ENCODE results near the gene XPR1. TPM values are rescaled to one million over a fixed set of nuclear protein-coding genes. Genes with fewer than 3 reads are reported as not detected.

XPR1 gene
- total RNA-seq, 1 experiment from 2014 or later, result 31.9 TPM

DNA sequence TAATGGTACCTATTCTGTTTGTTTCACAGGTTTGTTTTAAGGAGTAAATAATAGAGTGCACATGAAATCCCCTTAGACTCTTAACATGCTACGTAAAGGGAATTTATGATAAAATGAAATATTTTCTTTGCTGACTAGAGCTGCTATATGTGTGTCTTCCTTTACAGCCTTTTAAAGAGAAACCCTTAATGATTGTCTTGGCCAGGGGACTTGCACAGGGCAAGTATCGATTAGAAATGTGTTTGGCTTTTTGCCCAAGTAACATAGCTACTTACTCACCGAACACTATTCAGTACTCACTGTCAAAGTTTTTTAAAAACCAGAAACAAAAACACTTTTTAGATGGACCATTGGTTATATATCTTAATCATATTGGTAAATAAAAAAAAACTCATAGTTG, 209.6 kb downstream of the XPR1 start:
- no peak for DNase-seq (ENCODE audit: low read depth)

DNA sequence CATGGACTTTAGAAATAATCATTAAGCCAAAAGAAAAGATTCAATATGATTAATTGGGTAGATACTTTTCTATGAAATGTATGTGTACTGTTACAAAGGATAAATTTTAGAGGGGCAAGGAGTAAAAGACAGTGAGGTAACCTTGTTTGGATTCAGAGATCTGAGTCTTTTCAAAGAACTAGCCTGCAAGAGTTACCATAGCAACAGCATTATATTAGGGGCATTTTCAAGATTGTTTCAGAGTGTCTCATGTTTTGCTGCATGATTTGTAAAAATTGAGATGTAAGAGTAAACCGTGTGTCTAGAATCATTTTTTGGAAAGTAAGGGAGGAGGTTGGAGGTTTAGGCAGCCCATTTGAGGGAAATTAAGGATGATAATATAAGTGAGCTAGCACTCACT, 210.2 kb downstream of the XPR1 start:
- DNase-seq (ENCODE audit: low read depth), result peak; percentile 57

DNA sequence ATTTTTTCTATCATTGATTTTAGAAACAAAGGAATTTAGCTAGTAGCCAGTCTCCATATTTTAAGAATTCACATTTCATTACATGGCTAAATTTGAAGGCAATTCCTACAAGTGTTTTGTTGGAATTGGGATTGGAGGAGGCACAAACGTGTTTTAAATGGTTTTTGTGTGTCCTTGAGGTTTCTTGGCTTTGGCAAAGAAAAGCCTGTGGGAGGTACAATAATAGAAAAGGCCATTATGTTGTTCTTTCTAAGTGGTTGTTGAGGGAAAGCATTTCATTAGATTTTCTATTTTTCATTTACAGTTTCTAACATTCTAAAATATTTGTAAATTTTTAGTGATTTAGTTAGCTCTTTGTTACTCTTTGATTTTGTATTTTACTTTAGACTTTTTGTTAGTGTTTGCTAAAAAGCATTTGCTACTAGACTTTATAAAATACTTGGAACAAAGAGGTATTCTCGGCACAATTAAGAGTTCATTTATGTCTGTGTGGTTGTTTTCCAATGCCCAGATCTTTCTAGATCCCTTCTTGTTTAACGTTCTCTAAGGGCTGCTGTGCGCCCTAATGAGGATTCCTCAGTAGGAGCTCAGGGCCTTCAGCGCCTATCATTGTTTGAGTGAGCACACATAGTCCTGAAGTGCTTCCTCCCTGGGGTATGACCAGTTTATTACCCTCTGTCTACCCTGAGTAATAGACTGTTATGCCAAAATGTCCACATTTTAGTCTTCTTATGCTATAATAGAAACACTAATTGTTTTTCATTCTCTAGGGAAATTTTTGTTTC, 210.9 kb downstream of the XPR1 start:
- no peak for DNase-seq (ENCODE audit: low read depth)

- DNase-seq (ENCODE audit: low read depth), result no peak
Measured at GRCh38 chr1:180845352-180845751, 213.5 kb downstream of the XPR1 start.

GRCh38 chr1:180848191-180848590, 216.4 kb downstream of the XPR1 start:
- no peak for DNase-seq (ENCODE audit: low read depth)

DNA sequence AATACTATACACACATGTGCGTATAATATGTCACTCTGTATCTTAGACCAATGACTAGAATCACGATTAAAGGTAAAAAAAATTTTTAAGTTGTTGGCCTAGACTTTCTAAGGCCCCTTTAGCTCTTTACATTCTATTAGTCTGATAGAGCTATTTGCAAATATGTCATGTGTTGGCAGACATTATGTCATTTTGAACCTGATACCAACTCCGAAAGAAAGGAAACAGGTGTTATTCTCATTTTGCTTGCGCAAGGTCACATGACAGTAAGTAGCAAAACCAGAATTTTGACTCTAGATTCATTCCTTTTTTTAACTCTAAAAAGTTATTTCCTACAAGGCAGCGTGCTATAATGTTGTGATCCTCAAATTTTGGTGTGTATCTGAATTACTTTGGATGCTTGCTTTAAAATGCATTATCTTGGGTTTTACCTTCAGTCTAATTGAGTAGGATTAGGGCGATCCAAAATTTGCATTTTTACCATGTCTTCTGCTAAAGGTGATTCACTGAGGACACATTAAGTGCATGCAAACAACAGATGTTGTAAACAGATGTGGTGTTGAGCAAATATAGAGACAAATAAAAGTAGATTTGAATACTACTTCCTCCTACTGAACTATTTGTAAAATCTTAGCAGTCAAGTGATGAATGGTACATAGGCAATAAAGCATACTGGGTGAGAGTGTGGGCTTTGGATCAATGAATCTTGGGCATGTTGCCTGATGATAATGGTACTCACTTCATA, 217.4 kb downstream of the XPR1 start:
- DNase-seq (ENCODE audit: low read depth), result no peak

GRCh38 chr1:180851995-180852887, 220.4 kb downstream of the XPR1 start:
- DNase-seq (ENCODE audit: low read depth), result no peak

DNA sequence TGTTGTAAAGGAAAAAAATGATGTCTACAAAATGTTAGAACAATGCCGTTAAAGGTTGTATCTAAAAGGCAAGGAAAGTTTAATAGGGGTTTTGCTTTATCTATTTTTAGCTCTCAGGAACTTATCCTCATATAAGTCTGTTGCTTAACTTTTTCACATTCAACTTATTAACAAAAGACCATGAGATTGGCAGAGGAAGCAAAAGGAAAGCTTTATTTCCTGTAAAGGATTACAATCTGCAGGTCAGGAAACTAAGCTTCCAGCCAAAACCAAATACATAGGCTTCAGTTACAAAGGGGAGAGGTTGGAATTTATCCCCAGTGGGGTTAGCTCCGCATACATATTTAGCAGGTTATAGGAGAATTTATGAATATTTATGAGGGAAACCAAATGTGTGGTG, 222.2 kb downstream of the XPR1 start:
- no peak for DNase-seq (ENCODE audit: low read depth)

DNA sequence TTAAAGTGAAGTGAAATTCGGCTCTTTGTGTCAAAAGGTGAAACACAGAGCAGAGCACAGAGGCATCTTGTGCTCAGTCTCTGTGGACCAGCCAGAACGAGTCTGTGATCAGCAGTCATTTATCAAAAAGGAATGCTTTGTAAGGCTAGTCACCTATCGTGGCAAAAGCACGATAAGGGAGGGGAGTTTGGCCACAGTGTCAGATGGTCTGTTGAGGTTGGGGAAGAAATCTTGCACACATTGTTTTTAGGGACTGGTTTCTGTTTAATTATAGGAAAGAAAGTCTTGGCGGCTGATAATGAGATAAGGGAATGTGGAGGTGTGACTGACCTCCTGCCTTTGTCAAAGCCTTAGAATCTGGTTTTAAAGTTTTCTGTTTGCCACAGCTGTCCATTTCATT, 222.6 kb downstream of the XPR1 start:
- no peak for DNase-seq (ENCODE audit: low read depth)

DNA sequence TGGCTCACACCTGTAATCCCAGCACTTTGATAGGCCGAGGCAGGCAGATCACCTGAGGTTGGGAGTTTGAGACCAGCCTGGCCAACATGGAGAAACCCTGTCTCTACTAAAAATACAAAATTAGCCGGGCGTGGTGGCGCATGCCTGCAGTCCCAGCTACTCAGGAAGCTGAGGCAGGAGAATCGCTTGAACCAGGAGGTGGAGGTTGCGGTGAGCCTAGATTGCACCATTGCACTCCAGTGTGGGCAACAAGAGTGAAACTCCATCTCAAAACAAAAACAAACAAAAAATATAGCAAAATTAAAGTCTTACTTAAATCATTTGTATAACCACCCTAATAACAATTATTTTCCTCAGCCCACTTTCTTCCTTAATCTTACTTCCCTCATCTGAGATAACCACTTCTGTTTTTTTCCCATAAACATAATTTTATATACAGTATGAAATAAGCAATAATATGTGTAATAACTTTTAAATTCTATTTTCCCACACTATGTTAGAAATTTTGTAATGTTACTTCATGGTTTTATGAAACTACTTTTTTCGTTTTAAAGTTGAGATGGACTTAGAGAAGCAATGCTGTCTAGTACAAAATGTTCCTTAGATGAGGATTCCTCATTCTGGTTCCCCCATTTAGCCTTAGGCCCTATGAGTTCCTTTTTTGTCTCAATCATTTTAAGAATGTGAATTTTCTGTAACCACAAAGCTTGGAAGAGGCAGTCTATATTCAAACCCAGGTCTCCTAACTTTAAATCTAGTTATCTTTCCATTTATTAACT, 226.3 kb downstream of the XPR1 start:
- DNase-seq (ENCODE audit: low read depth), result peak; percentile 32

DNA sequence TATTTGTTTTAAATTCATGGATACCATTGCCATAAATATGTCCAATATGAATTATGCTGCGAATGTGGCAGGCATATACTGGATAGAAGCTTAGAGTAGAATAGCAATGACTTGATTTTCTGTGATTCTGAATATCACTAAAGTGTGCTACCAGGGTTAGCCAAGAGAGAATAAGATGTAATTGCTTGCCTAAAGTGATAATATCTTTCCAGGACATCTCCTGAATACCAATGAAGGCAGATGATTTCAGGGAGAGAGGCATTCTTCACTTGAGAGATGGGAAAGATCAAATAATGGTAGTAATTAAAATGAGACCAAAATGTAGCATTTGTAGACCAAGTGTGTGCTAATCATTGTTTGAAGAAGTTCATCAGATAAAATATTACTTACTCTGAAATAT, 227.5 kb downstream of the XPR1 start:
- no peak for DNase-seq (ENCODE audit: low read depth)

- DNase-seq (ENCODE audit: low read depth), result no peak
Measured at GRCh38 chr1:180860535-180860934, 228.7 kb downstream of the XPR1 start.

GRCh38 chr1:180862305-180862704, 230.5 kb downstream of the XPR1 start:
- DNase-seq (ENCODE audit: low read depth), result no peak

DNA sequence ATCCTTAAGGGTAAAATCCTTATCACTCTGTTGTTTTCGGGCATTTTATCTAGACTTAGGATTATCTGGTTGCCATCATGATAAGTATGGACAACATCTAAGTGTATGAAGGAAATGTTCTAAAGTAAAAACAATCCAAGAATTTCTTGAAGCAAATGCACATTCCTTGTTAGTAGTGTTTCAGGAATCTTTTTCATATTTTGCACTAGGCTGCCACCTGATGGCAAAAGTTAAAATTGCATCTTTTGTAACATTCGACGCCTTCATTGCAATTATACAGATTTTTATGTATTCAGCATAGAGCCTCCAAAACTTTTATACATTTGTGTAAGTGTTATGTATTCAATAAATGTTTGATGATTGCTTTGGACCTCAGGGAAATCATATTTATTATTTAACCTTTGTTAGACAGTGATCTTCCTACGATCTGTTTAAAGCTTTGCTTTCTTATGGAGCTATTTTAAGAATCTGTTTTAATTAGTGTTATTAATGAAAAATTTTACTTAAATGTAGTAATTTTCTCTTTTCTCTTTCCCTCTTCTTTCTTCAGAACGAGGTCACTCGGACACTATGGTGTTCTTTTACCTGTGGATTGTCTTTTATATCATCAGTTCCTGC, 231.4 kb downstream of the XPR1 start:
- peak; percentile 64 for DNase-seq (ENCODE audit: low read depth)

DNA sequence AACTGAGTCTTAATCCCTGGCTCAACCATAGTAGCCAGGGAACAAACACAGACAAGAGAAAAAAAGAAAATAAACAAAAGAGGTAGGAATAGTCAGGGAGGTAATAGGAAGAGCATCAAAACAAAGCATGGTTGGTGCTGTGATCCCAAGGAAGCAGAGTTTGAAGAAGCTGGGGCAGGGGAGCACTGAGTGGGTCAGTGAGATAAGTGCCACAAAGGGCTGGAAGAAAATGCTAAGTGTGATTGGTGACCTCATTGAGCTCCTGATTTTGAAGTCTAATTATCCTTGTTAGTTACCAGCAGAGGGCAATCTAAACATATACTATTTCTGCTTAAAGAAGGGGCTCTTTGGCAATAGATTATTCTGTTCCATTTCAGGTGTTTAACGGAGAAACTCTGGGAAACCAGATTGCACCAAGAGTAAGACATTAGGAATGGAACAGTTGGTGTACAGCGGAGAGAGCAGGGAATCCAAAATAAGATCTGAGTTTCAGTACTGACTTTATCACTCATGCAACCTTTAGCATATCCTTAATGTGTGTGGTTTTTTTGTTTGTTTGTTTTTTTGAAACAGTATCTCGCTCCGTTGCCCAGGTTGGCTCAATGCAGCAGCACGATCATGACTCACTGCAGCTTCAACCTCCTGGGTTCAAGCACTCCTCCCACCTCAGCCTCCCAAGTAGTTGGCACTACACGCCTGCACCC, 250.1 kb downstream of the XPR1 start:
- DNase-seq (ENCODE audit: low read depth), result peak; percentile 71

DNA sequence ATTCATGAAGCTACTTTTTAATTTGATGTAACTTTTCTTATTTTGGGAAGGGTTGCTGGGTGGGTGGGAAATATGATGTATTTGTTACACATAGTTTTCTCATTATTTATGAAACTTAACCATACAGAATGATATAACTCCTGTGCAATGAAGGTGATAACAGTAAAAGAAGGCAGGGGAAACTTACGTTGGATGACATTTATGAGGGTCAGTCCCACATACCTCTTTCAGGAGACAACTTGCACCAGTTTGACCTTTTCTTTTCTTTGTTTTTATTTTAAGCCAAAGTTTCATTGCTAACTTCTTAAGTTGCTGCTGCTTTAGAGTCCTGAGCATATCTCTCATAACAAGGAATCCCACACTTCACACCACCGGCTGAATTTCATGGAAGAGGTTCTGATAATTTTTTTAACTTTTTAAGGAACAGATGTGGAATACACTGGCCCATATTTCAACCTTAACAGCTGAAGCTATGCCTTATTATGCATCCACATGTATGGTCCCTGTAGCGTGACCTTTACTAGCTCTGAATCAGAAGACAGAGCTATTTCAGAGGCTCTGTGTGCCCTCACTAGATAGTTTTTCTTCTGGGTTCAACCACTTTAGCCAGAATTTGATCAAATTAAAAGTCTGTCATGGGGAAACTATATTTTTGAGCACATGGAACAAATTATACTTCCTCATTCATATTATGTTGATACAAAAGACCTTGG, 252.9 kb downstream of the XPR1 start:
- DNase-seq (ENCODE audit: low read depth), result no peak

DNA sequence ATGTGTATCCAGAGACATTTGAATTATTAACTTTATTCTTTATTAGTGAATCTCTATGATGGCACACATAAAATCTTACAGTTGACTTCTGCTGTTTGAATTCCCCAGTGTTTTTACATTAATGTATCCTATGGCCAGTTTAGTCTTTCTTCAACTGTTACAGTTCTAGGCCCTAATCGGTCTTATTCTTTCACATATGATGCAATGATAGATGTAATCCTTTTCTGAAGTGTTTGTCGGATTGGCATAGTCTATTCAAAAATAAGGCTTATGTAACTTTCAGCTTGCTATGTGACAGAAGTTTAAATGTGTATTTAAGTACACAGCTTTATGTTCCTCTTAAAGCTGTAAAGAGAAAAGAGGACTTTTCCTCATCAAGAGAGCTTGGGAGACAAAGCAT, 254.5 kb downstream of the XPR1 start:
- no peak for DNase-seq (ENCODE audit: low read depth)

GRCh38 chr1:180887841-180888240, 256.0 kb downstream of the XPR1 start:
- no peak for DNase-seq (ENCODE audit: low read depth)

DNA sequence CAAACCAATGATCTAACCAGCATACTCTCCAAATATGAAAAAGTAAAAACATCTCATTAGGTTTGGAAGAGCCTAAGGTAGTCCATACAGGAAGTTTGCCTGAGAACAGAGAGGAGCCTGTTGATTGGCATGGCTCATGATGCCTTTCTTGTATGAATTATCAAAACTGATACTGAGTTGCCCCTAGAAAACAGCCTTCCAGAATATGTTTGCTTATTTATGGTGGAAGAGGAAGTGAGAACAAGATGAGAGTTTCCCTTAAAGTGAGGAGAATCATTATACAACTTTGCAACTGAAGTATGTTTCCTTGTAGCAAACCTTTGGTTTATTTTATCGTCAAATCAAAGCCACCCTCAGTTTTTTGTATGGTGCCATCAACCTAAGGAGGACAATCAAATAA, 257.0 kb downstream of the XPR1 start:
- DNase-seq (ENCODE audit: low read depth), result no peak

GRCh38 chr1:180889325-180889724, 257.5 kb downstream of the XPR1 start:
- no peak for DNase-seq (ENCODE audit: low read depth)
